Stimulated activated CD8-positive, alpha-beta memory T cell treated with anti-CD3 and anti-CD28 coated beads, Interleukin-15, amount 100 ng/mL, for 4 hours (primary cell): ENCODE data around the gene MMP7.

ENCODE experiments used
- DNase-seq, 2 donors: peaks; one replicate each; pipeline ENCODE4 v3.0.0-alpha.2; 2020; ENCODE audit warnings: low read depth in 2 of 2

MMP7 gene

DNA sequence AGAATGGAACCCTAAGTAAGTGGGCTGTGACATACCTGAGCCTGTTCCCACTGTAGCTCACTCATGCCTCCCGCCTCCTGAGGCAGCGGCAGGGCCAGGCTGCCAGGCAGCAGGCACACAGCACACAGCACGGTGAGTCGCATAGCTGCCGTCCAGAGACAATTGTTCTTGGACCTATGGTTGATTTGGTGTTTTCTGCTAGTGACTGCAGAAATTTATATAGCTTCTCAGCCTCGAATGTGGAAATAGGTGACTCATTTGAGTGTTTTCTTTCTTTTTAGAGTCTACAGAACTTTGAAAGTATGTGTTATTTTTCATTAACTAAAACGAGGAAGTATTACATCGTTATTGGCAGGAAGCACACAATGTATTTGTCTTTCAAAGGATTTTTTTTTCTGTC is at the start of gene MMP7:
MMP7 (minus strand) TSS at position 190 of the 400 bp plus-strand sequence; CDS start at position 143, 47 bp downstream.
- DNase-seq: no peak

- DNase-seq: no peak
Observed at GRCh38 chr11:102577723-102578122, 47.2 kb upstream of the MMP7 start.

- DNase-seq: no peak
Observed at GRCh38 chr11:102577182-102577581, 46.6 kb upstream of the MMP7 start.

GRCh38 chr11:102576350-102576749 is 45.8 kb upstream of the MMP7 start:
- no peak for DNase-seq

GRCh38 chr11:102575012-102575411 is 44.5 kb upstream of the MMP7 start:
- no peak for DNase-seq

DNA sequence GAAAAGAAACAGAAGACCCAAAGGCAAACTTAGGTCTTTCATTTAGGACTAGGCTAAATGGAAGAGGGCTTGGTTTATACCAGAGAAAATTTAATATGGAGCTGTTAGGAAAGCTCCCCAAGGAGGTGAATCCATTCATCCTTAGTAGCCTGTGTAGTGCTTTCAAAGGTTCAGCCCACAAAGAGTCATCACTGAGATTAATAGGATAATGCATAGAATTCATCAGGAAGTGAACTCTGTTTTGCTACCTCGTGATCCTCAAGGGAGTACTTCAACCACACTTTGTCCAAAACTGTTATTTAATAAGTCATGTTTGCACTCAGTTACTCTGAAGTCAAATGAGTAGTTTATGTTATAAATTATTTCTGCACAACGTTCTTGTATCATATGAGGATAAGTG is 43.3 kb upstream of the MMP7 start:
- no peak for DNase-seq

- no peak for DNase-seq
Observed at GRCh38 chr11:102572554-102573220, 42.1 kb upstream of the MMP7 start.

DNA sequence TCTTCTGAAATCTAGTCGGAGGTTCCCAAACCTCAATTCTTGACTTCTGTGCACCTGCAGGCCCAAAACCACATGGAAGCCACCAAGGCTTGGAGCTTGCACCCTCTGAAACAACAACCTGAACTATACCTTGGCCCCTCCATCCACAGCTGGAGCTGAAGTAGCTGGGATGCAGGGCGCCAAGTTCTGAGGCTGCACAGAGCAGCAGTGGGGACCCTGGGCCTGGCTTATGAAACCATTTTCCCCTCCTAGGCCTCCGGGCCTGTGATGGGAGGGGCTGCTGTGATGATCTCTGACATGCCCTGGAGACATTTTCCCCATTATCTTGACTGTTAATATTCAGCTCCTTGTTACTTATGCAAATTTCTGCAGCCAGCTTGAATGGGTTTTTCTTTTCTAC is 38.3 kb upstream of the MMP7 start:
- DNase-seq: no peak

DNA sequence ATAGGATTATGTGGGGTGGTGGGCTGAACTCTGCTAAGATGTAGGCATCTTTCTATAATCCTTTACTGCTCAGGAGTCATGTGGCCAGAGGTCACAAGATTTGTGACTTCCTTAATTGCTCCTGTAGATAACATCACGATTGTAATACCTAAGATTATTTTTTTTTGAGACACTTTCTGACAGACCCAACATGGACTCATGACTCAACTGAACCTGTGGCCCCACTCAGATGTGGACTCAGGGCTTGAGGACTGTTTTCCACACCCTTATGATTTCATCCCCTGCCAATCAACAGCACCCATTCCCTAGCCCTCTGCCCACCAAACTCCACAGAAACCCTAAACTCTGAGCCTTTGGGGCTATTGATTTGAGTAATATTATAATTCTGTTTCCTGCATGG is 35.6 kb upstream of the MMP7 start:
- DNase-seq: no peak

- no peak for DNase-seq
Observed at GRCh38 chr11:102564110-102564509, 33.6 kb upstream of the MMP7 start.

DNA sequence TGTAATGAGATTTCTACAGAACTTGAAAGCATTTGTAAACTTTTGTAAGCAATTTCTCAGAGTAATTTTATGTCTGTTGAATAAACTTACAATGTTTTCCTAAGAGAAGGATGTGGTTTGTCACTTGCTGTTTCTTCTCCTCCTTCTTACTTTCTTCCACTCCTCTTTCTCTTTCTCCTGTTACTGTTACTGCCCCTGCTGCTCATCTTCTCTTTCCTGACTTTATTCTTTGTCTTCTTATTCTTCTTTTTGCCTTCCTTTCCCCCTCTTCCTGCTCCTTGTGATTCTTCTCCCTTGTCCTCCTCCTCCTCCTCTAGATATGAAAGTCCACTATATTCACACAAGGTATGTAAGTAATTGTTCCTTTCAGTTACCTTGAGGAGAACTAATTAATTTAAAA is 31.1 kb upstream of the MMP7 start:
- DNase-seq: no peak

- no peak for DNase-seq
Observed at GRCh38 chr11:102560555-102561011, 30.0 kb upstream of the MMP7 start.

- DNase-seq: no peak
Observed at GRCh38 chr11:102559839-102560238, 29.3 kb upstream of the MMP7 start.

DNA sequence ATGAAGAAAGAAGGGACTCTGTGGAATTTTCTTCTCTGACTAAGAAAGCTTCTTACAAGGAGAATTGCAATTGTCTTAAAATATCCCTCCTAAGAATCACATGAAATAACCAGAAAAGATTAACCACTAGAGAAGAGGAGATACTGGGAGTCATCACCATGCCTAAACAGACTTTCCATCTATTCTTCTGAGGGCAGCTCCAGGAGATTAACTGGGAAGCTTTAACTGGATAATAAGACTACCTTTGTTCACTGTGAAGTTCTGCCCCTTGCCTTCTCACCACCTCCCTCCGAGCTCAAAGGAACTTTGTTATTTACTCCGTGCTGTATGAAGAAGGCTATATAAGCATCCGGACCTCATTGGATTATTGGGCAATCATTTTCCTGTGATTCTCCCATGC is 24.5 kb upstream of the MMP7 start:
- no peak for DNase-seq

GRCh38 chr11:102553835-102554282 is 23.3 kb upstream of the MMP7 start:
- DNase-seq: no peak

GRCh38 chr11:102552447-102553194 is 22.1 kb upstream of the MMP7 start:
- DNase-seq: no peak

- no peak for DNase-seq
Observed at GRCh38 chr11:102552020-102552419, 21.5 kb upstream of the MMP7 start.

DNA sequence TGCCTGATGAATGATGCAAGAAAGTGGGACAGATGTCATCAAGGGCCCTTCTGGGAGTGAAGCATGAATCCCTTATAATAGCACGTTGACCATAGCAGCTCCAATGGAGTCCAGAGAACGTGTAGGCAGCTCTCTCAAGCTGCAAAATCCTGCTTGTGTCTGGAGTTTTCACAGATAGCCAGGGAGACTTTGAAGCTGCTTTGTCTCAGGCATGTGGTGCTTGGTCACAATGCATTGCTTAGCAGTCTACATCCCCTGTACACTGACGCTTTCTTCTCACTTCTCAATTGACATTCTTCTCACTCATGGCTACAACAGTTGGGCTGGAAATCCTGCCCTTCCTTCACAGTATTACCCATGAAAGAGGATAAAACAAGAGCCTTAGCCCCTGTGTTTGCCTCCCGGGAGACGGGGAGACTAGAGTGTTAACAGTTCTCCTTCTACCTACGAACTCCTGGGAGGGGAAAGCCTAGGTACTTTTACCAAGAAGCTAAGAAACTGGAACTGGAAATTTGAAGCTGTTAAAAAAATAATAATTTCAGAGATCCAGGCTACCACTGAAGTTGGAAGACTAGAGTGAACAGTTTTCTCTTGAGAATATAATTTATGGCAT is 20.7 kb upstream of the MMP7 start:
- DNase-seq: no peak

DNA sequence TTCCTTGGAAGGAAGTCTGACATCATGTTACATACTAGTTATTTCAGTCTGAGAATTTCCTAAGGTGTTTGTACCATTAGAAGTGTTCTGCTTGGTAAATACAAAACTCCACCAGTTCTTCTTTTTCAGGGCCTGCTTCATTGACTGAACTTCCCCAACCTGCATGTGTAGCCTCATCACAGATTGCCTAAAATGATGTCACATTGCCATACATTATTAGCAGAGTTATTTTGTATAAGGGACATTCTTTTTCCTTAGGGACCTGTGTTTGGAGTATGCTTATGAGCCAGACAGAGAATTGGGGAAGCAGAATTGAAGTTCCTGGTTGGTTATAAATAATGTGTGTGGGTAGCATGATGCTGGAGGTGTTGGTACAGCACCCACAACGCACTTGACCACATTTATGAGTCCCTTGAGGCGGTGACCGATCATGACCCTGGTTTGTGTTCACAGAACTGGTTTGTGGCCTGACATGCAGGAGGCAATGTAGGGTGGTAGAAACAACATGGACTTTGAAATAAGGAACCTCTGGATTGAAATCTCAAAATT is 16.4 kb upstream of the MMP7 start:
- DNase-seq: no peak

- no peak for DNase-seq
Observed at GRCh38 chr11:102546427-102546826, 15.9 kb upstream of the MMP7 start.

DNA sequence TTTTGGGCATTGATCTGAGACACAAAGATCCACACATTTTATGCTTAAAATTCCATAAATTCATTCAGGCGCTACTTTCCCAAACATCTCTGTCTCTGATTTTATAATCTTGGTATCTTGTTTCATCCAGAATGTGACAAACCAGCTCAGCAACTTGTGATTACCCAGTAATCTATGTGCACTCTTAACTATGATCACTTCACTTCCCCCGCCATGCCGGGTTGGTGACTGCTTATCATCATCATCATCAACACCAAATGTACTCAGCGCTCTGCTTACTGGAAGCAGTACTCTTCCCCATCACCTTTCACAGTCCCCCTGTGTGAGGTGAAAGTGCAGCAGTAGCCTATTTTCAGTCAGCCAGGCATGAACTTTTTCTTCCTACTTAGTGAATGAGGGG is 15.2 kb upstream of the MMP7 start:
- DNase-seq: no peak

GRCh38 chr11:102544594-102544993 is 14.0 kb upstream of the MMP7 start:
- no peak for DNase-seq

DNA sequence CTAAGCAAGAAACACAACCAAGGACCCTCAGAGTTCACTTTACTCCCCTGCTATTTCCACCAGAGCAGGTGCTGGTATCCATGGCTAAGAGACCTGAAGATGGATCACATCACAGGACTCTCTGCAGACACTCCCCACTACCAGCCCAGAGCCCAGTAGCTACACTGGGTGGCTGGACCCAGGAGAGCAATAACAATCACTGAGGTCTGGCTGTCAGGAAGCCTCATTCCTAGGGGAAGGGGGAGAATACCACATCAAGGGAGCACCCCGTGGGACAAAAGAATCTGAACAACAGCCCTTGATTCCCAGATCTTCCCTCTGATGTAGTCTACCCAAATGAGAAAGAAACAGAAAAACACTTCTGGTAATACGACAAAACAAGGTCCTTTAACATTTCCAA is 9.0 kb upstream of the MMP7 start:
- DNase-seq: no peak
